HG02623 (cell line): ENCODE measurements around the gene TCL1A.
"Not testable (repeated sequence)": the region's sequence is repeated elsewhere in the genome, so short reads cannot be mapped to it uniquely, and the experiment has no call there.

Source experiments
- ATAC-seq: cut with Tn5 transposase; IDR thresholded peaks from one replicate; pipeline ENCODE4 v1.9.1; 2021; ENCODE audit warnings: moderate library complexity; ENCODE audit not compliant: unreplicated experiment

The TCL1A gene

GRCh38 chr14:95679148-95679815 is 34.6 kb downstream of the TCL1A start:
- no peak for ATAC-seq

- no peak for ATAC-seq
These were observed 36.6 kb downstream of the TCL1A start for GRCh38 chr14:95677179-95677835.

DNA sequence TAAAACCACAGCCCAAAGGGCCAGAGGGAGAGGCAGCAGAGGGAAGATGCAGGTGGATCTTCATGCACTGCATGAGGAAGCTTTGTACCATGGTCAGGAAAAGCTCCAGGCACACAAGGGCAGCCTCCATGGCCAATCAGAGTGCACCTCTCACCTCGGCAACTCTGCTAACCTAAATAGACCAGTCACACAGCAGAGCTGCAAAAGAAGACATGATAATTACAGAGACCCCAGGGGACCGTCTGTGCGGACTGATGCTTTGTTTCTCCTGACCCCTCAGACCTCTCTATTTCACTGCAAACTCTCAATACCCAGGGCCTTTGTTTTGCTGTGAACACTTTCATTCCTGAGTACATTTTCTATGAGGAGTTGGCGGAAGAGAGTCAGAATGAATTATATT is 38.4 kb downstream of the TCL1A start:
- no peak for ATAC-seq

GRCh38 chr14:95674613-95675012 is 39.3 kb downstream of the TCL1A start:
- no peak for ATAC-seq

GRCh38 chr14:95668235-95668772 is 45.6 kb downstream of the TCL1A start:
- no peak for ATAC-seq

DNA sequence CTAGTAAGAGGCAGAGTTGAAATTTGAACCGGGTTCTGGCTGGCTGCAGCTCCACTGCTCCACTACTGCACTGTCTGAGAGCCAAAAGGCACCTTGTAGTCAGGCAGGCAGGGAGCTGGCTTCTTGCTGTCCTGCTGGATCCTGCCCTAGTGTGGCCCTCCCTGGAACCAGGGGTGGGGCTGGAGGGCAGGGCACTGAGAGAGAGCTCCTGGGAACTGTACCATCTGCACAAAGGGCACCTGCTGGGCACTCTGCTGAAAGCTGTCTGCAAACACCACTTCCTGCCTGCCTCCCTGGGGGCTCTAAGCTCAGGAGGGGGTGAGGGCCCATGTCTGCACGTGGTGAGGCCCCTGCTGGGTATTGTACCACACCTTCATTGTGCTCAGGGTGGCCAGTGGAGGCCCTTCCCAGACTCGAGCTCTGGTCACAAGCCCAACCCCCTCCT is 46.7 kb downstream of the TCL1A start:
- ATAC-seq, result no peak

GRCh38 chr14:95666450-95666849 is 47.5 kb downstream of the TCL1A start:
- no peak for ATAC-seq

DNA sequence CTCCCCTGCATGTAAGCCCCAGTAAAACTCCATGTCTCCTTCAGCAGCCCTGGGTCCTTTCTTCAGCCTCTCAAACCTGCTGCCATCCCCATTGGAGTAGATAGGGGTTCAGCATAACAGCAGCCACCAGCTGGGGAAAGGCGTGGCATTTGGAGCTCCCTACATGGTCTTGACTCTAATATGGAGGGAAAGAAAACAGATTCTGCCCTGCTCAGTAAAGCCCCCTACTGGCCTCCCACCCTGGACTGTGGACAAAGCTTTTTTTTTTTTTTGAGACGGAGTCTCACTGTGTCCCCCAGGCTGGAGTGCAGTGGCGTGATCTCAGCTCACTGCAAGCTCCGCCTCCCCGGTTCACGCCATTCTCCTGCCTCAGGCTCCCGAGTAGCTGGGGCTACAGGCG is 48.4 kb downstream of the TCL1A start:
- not testable (repeated sequence) for ATAC-seq

DNA sequence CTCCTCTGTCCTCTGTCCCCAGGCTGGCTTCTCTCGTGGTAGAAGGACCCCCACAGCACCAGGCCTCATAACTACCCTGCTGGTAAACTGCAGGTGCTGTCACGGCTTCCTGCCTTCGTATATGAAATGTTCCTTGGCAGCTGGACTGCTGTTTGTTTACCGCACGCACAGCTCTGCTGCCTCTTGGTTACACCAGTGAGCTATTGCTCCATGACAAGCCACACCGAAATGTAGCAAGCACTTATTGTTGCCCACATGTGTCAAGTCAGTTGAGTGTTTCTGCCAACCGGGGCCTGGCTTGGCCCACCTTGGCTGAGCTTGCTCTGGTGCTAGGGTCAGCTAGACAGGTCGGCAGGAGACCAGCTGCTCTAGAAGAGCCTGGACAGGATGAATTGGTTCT is 49.4 kb downstream of the TCL1A start:
- no peak for ATAC-seq

DNA sequence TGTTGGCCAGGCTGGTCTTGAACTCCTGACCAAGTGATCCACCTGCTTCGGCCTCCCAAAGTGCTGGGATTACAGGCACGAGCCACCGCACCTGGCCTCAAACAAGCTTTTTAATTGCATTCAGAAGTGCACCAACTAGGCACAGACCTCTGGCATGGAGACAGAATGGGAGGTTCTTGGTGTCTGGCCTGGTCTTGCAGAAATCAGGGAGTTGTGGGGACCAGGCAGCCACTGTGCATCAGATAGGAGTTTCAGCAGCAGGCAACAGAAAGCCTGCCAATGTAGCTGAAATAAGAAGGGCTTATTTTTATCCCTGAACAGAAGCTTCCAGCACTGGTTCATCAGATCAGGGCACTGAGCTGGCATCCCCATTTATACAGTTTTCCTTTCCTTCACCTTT is 49.9 kb downstream of the TCL1A start:
- ATAC-seq, result no peak

DNA sequence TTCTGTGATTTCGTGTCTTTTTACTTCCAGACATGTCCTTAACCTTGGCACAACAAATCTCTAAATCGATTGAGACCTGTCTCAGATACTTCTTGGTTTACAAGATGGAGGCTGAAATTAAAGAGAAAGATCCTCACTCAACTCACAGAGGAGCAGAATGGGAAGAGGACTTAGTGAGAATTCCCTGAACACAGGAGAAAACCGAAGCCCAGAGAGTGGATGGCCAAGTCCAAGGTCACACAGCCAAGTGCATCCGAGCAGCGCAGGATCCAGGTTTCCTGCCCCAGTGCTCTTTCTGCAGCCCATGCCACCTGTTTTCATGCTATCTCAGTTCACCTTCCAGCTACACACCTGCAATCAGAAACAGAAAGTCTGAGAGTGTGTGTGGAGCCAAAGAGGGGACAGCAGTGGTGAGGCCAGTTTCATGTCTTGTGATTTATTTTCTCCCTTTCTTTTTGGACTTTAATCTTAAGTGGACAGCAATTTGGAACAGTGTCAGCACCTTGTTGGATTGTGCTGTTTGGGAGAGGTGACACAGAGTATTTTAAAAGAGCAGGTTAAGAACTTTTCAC is 50.6 kb downstream of the TCL1A start:
- no peak for ATAC-seq

DNA sequence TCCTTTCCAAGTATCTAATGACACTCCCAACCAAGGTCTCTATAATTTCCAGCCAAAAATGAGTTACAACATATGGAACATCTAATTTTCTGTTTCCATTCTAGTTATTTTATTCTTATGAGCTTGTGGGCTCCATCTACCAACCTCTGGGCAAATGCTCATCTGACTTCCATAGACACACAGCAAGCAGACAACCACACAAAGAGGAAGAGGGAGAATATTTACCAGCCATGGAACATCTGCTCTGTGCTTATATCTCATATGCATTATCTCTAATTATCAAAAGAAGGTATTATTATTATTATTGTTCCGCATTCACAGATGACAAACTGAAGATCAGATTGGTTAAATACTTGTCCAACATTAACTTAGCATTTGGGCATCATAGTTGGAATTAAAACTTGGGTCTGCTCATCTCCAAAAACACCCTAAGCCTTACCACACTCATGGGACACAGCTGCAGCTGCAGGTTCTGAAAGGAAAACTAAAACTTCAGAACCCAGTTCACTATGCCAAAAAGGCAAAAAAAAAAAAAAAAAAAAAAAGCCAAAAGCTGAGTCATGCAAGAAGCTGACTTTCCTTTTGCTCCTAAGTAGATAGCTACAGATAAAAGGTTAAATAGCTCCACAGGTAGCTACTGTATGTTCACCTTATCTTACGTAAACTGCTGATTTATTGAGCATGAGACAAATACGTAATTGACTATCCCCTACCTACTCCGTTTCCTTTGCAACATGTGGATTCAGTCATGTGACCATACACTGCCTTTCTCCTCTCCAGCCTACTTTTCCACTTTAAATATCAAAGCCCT is 51.3 kb downstream of the TCL1A start:
- ATAC-seq, result peak; percentile 33

- ATAC-seq, result no peak
These were observed 53.0 kb downstream of the TCL1A start for GRCh38 chr14:95660651-95661515.

DNA sequence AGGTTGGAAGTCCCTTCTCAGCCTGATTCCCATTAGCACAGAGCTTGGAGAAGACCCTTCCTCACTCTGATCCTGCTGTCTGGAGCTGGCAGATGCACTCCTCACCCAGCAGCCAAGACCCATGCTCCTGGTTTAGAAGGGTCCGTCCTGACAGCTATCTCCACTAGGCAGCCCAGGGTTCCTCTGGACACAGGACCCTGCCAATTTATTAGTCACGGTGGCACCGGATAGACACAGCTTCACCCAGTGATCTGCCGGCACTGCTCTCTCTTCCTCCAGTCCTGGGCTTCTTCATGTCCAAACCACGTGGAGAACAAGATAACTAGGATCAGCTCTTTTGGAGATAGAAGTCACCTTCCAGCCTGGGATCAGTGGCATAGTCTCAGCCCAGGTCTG is 53.9 kb downstream of the TCL1A start:
- ATAC-seq, result no peak
